B cell (primary cell): ENCODE measurements around the gene CSTF3. TPM values are rescaled to one million over a fixed set of nuclear protein-coding genes. Genes with fewer than 3 reads are reported as not detected.

Experiments used
- ATAC-seq: fragments of 200-7000 bp; cut with Tn5 transposase; one replicate; pipeline ENCODE4 v1.10.0; 2021; ENCODE audit warnings: low read depth, mild to moderate bottlenecking, moderate number of reproducible peaks, moderate library complexity
- CTCF ChIA-PET: fragments of 350-600 bp; sonication (Branson Sonifier 250); formaldehyde crosslinking; loops from one replicate; lab custom pipeline; 2021; ENCODE audit warnings: antibody characterized with exemption, inconsistent platforms; lab: Charles Lee
- POLR2A ChIA-PET: fragments of 350-600 bp; sonication (Branson Sonifier 250); formaldehyde crosslinking; loops from one replicate; lab custom pipeline; 2021; ENCODE audit warnings: antibody characterized with exemption; lab: Charles Lee
- DNase-seq: peaks from one replicate; pipeline ENCODE4 v3.0.0; 2013
- H2AFZ ChIP-seq: 2 replicates; pipeline ENCODE4 v1.6.1; 2012; ENCODE audit warnings: mild to moderate bottlenecking, low read depth, low read length; ENCODE audit not compliant: insufficient read depth, poor library complexity, severe bottlenecking
- H3K27ac ChIP-seq, 2 donors: 1 replicate in 1 of 2; 2 replicates in 1 of 2; pipeline ENCODE4 v1.5.1; 2012 to 2013; ENCODE audit warnings: low read length in 2 of 2, mild to moderate bottlenecking in 2 of 2, moderate library complexity in 1 of 2
- H3K27me3 ChIP-seq, 4 experiments: fragments of 200-600 bp in 1 of 4; sonication (generic) in 1 of 4; replicated peaks in 1 of 4; 1 replicate in 2 of 4; 2 replicates in 2 of 4; pipeline versions ENCODE4 v1.6.1 to v1.7.0; 2013 to 2016; ENCODE audit warnings: low read length in 3 of 4, mild to moderate bottlenecking in 2 of 4, mixed read lengths in 1 of 4, moderate library complexity in 1 of 4; ENCODE audit not compliant: insufficient read depth in 4 of 4, control insufficient read depth in 3 of 4; ENCODE audit errors: control extremely low read depth in 1 of 4
- H3K36me3 ChIP-seq, 2 experiments: replicated peaks in 1 of 2; 1 replicate in 1 of 2; 2 replicates in 1 of 2; pipeline versions ENCODE4 v1.6.1 to v1.7.1; 2013; ENCODE audit warnings: low read length in 1 of 2; ENCODE audit not compliant: insufficient read depth in 2 of 2, control insufficient read depth in 1 of 2; ENCODE audit errors: control extremely low read depth in 1 of 2, extremely low read depth in 1 of 2
- H3K4me1 ChIP-seq, 2 donors: fragments of 200-600 bp in 1 of 2; sonication (generic) in 1 of 2; 1 replicate in 1 of 2; 2 replicates in 1 of 2; pipeline versions ENCODE4 v1.5.1 to v1.6.1; 2013 to 2017; ENCODE audit warnings: low read length in 2 of 2; ENCODE audit not compliant: control insufficient read depth in 2 of 2, insufficient read depth in 2 of 2
- H3K4me2 ChIP-seq: replicated peaks from 2 replicates; pipeline ENCODE3; 2012; ENCODE audit warnings: mild to moderate bottlenecking, low read depth, low read length; ENCODE audit not compliant: poor library complexity, severe bottlenecking
- H3K4me3 ChIP-seq, 5 experiments: fragments of 200-600 bp in 1 of 5; sonication (generic) in 1 of 5; 1 replicate in 3 of 5; 2 replicates in 2 of 5; pipeline versions ENCODE4 v1.5.1 to v1.7.0; 2011 to 2016; ENCODE audit warnings: low read length in 4 of 5, mild to moderate bottlenecking in 4 of 5, low read depth in 2 of 5, control low read depth in 1 of 5, moderate library complexity in 1 of 5; ENCODE audit not compliant: insufficient read depth in 1 of 5; ENCODE audit errors: control extremely low read depth in 1 of 5, extremely low read depth in 1 of 5
- H3K79me2 ChIP-seq: fragments of 200-600 bp; sonication (generic); one replicate; pipeline ENCODE4 v1.6.0; 2016; ENCODE audit warnings: low read length; ENCODE audit not compliant: control insufficient read depth, insufficient read depth
- H3K9ac ChIP-seq: fragments of 200-600 bp; sonication (generic); 2 replicates; pipeline ENCODE4 v1.6.1; 2017; ENCODE audit warnings: mild to moderate bottlenecking, low read length, moderate library complexity
- H3K9me3 ChIP-seq, 3 donors: one replicate each; pipeline versions ENCODE4 v1.6.1 to v1.7.1; 2013; ENCODE audit warnings: low read length in 2 of 3; ENCODE audit not compliant: control insufficient read depth in 2 of 3, insufficient read depth in 1 of 3; ENCODE audit errors: control extremely low read depth in 1 of 3
- H4K20me1 ChIP-seq: 2 replicates; pipeline ENCODE4 v1.6.0; 2012; ENCODE audit warnings: mild to moderate bottlenecking, low read length; ENCODE audit not compliant: insufficient read depth, control insufficient read depth, poor library complexity, severe bottlenecking
- H3K27ac Mint-ChIP-seq: one replicate; pipeline ENCODE4 v1.8.0; 2021; ENCODE audit warnings: mixed read lengths
- H3K27me3 Mint-ChIP-seq: one replicate; pipeline ENCODE4 v1.8.0; 2021; ENCODE audit warnings: mixed read lengths
- H3K4me1 Mint-ChIP-seq: one replicate; pipeline ENCODE4 v1.8.0; 2021; ENCODE audit warnings: mixed read lengths
- H3K4me3 Mint-ChIP-seq: one replicate; pipeline ENCODE4 v1.8.0; 2021; ENCODE audit warnings: mixed read lengths
- H3K9me3 Mint-ChIP-seq: one replicate; pipeline ENCODE4 v1.8.0; 2022; ENCODE audit warnings: mixed read lengths; ENCODE audit not compliant: insufficient read depth
- CTCF ChIP-seq: fragments of 200-600 bp; IDR thresholded peaks from one replicate; pipeline ENCODE4 v1.8.0; 2022; ENCODE audit warnings: antibody characterized with exemption, mild to moderate bottlenecking
- EZH2 ChIP-seq: IDR thresholded peaks from 2 replicates; pipeline ENCODE4 v1.6.1; 2012; ENCODE audit warnings: borderline replicate concordance, low read depth, mild to moderate bottlenecking, moderate library complexity, low read length; ENCODE audit not compliant: insufficient read depth, poor library complexity, severe bottlenecking
- WGBS: methylation state at CpG from one replicate; pipeline ENCODE4 v1.1.5; 2013; ENCODE audit warnings: missing lambda C conversion rate; ENCODE audit not compliant: insufficient coverage; 5-methylcytosine and 5-hydroxymethylcytosine counted together
- intact Hi-C: fragments of 100-400 bp; cut with micrococcal nuclease; formaldehyde crosslinking; loops from one replicate; pipeline ENCODE4 v1.10.0; 2022
- polyA plus RNA-seq: library from polyadenylated mRNA; depleted of rRNA; stranded (reverse); fragments of >200 nt; gene quantifications from 2 replicates; pipeline ENCODE4 v1.2.3, GENCODE V29; 2012
- total RNA-seq, 2 donors: library from RNA; stranded (reverse); fragments of 120-200 nt in 1 of 2; gene quantifications; 1 replicate in 1 of 2; 2 replicates in 1 of 2; pipeline versions ENCODE4 v1.2.3 to v1.2.4, GENCODE V29; 2013 to 2022

Gene CSTF3
- total and polyA plus RNA-seq, 2 donors (not counting 1 experiment from before 2014, with no cell fraction given), result 14.4 to 42.2 TPM

- Mint-ChIP-seq H3K9me3 (no peaks in the 10 kb centered on the region), H3K27ac (no peak overlapping the region), H3K27me3 (no peaks in the 10 kb centered on the region), H3K4me1 (no peaks in the 10 kb centered on the region), H3K4me3 (no peak overlapping the region)
- H3K36me3 ChIP-seq, result peaks cover 11 to 43% of the 10 kb centered on the region in 2 experiments
- TF ChIP-seq EZH2, result no peak
- no peak for TF ChIP-seq CTCF
- intact Hi-C loops, result no loop called here
- no CpG with 5 or more reads among the region's 1 CpG for WGBS
- H3K79me2 ChIP-seq, result no peaks in the 10 kb centered on the region
- no peak for ATAC-seq
- H3K9me3 ChIP-seq, result no peaks in the 10 kb centered on the region
- ChIA-PET POLR2A (no interaction called here), CTCF (interaction anchor here (1.4 kb wide), 1 partner anchor 13 kb away, joined by 3 read pairs; no protein-coding TSS in a partner anchor)
- H3K4me3 ChIP-seq, result no peak overlapping the region
- no peaks in the 10 kb centered on the region for H3K4me1 ChIP-seq
- H4K20me1 ChIP-seq, result no peaks in the 10 kb centered on the region
- H3K9ac ChIP-seq, result no peak overlapping the region
- H2AFZ ChIP-seq, result no peak overlapping the region
- no peak overlapping the region for H3K4me2 ChIP-seq
- H3K27me3 ChIP-seq, result no peaks in the 10 kb centered on the region
- no peak overlapping the region for H3K27ac ChIP-seq
- no peak for DNase-seq
These were observed 75.3 kb downstream of the CSTF3 start for GRCh38 chr11:33086017-33086416.

- intact Hi-C loops, result no loop called here
- WGBS, result no CpG with 5 or more reads among the region's 1 CpG
- no peaks in the 10 kb centered on the region for H3K9me3 Mint-ChIP-seq
- no peaks in the 10 kb centered on the region for H3K4me1 ChIP-seq
- H3K27ac Mint-ChIP-seq, result no peak overlapping the region
- no peak for DNase-seq
- no peaks in the 10 kb centered on the region for H3K27me3 ChIP-seq
- H3K36me3 ChIP-seq, result peaks cover 9 to 45% of the 10 kb centered on the region in 2 experiments
- no peak overlapping the region for H2AFZ ChIP-seq
- no peak overlapping the region for H3K27ac ChIP-seq
- ChIA-PET CTCF (no interaction called here), POLR2A (no interaction called here)
- H3K4me1 Mint-ChIP-seq, result no peaks in the 10 kb centered on the region
- no peaks in the 10 kb centered on the region for H3K27me3 Mint-ChIP-seq
- H3K4me2 ChIP-seq, result no peak overlapping the region
- no peak overlapping the region for H3K4me3 Mint-ChIP-seq
- ATAC-seq, result no peak
- H3K4me3 ChIP-seq, result no peak overlapping the region
- no peak overlapping the region for H3K9ac ChIP-seq
- no peaks in the 10 kb centered on the region for H3K9me3 ChIP-seq
- no peak for TF ChIP-seq EZH2
- no peak for TF ChIP-seq CTCF
- H3K79me2 ChIP-seq, result no peaks in the 10 kb centered on the region
- no peaks in the 10 kb centered on the region for H4K20me1 ChIP-seq
These were observed 77.4 kb downstream of the CSTF3 start for GRCh38 chr11:33083918-33084317.
